CD4-positive, alpha-beta T cell (primary cell): ENCODE measurements around the gene SLC23A3. TPM values are rescaled to one million over a fixed set of nuclear protein-coding genes. Genes with fewer than 3 reads are reported as not detected.
A peak's percentile ranks its signal among the peaks of the same experiment; 100 is the strongest.

ENCODE experiments used
- ATAC-seq: fragments of 200-7000 bp; cut with Tn5 transposase; one replicate; pipeline ENCODE4 v1.10.0; 2022; ENCODE audit warnings: mild to moderate bottlenecking; ENCODE audit not compliant: poor library complexity
- CTCF ChIA-PET: fragments of 350-600 bp; sonication (Branson Sonifier 250); formaldehyde crosslinking; loops from one replicate; lab custom pipeline; 2021; ENCODE audit warnings: antibody characterized with exemption, inconsistent platforms; lab: Charles Lee
- POLR2A ChIA-PET: fragments of 350-600 bp; sonication (Branson Sonifier 250); formaldehyde crosslinking; loops from one replicate; lab custom pipeline; 2021; ENCODE audit warnings: antibody characterized with exemption, inconsistent platforms; lab: Charles Lee
- DNase-seq, 14 experiments: peaks; one replicate each; pipeline ENCODE4 v3.0.0-alpha.2; 2013 to 2020; ENCODE audit warnings: mixed read lengths in 2 of 14
- H3K27ac ChIP-seq, 2 donors: one replicate each; pipeline versions ENCODE4 v1.5.1 to v1.7.0; 2013; ENCODE audit warnings: low read length in 2 of 2, low read depth in 1 of 2, mild to moderate bottlenecking in 1 of 2
- H3K27me3 ChIP-seq, 2 experiments: 1 replicate in 1 of 2; 2 replicates in 1 of 2; pipeline versions ENCODE4 v1.6.1 to v1.7.0; 2013; ENCODE audit warnings: low read length in 2 of 2, control low read depth in 1 of 2, mild to moderate bottlenecking in 1 of 2, moderate library complexity in 1 of 2; ENCODE audit not compliant: insufficient read depth in 2 of 2, control insufficient read depth in 1 of 2
- H3K36me3 ChIP-seq: one replicate; pipeline ENCODE4 v1.6.1; 2013; ENCODE audit warnings: low read length, control low read depth; ENCODE audit not compliant: insufficient read depth
- H3K4me1 ChIP-seq: one replicate; pipeline ENCODE4 v1.6.1; 2013; ENCODE audit warnings: low read length, control low read depth; ENCODE audit not compliant: insufficient read depth
- H3K4me3 ChIP-seq: one replicate; pipeline ENCODE4 v1.5.1; 2013; ENCODE audit warnings: mild to moderate bottlenecking, low read length, moderate library complexity
- H3K9me3 ChIP-seq, 2 experiments: 1 replicate in 1 of 2; 2 replicates in 1 of 2; pipeline versions ENCODE4 v1.6.1 to v1.7.0; 2013; ENCODE audit warnings: low read length in 2 of 2, mild to moderate bottlenecking in 2 of 2, control low read depth in 1 of 2, moderate library complexity in 1 of 2; ENCODE audit not compliant: control insufficient read depth in 1 of 2, insufficient read depth in 1 of 2
- H3K27ac Mint-ChIP-seq: one replicate; pipeline ENCODE4 v1.8.0; 2020; ENCODE audit warnings: mixed read lengths
- H3K27me3 Mint-ChIP-seq: one replicate; pipeline ENCODE4 v1.8.0; 2021; ENCODE audit warnings: mixed read lengths
- H3K36me3 Mint-ChIP-seq: one replicate; pipeline ENCODE4 v1.8.0; 2021; ENCODE audit warnings: low read depth, mixed read lengths
- H3K4me1 Mint-ChIP-seq: one replicate; pipeline ENCODE4 v1.8.0; 2021; ENCODE audit warnings: low read depth, mixed read lengths
- H3K4me3 Mint-ChIP-seq: one replicate; pipeline ENCODE4 v1.8.0; 2020; ENCODE audit warnings: mild to moderate bottlenecking, mixed read lengths
- H3K9me3 Mint-ChIP-seq: one replicate; pipeline ENCODE4 v1.8.0; 2020; ENCODE audit warnings: mixed read lengths
- intact Hi-C, 2 experiments: fragments of 100-400 bp; cut with DNase I in 1 of 2; cut with micrococcal nuclease in 1 of 2; formaldehyde crosslinking; loops; one replicate each; pipeline versions ENCODE4 v1.15.1 to v1.9.0; 2023 to 2025; cut with DNase I, micrococcal nuclease
- total RNA-seq, 174 experiments: library from RNA in 2 of 174; stranded (reverse) in 2 of 174; gene quantifications; one replicate each; pipeline ENCODE4 v1.2.3 and lab custom pipeline; 2021 to 2026
- TF ChIP-seq, protein P1 (sequence below): fragments of 200-600 bp; IDR thresholded peaks from one replicate; pipeline ENCODE4 v1.8.0; 2022; ENCODE audit warnings: antibody characterized with exemption, mild to moderate bottlenecking

The SLC23A3 gene
- total RNA-seq, 2 experiments from 2014 or later = 0.36 to 0.96 TPM

DNA sequence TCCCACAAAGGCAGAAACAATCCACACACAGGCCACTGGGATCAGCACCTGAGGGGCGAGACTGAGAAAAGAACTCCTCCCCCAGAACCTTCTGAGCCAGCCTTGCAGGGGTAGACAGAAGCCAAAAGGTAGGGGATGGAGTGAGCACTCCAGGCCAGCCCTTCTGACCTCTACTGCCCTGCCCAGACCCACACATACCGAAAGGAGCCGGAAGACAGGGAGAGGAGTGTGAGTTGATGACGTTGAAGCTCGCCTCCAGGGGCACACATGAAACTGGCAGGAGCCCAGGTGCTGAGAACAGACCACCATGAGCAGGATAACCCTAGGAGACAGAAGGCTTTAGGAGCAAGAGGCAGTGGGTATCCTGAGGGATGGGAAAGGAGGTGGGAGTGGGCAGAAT is 1.8 kb downstream of the SLC23A3 start:
- H3K4me1 Mint-ChIP-seq = peaks cover 12% of the 10 kb centered on the region
- intact Hi-C loops = no loop called here
- H3K4me1 ChIP-seq = peaks cover 10% of the 10 kb centered on the region
- TF ChIP-seq, protein P1, sequence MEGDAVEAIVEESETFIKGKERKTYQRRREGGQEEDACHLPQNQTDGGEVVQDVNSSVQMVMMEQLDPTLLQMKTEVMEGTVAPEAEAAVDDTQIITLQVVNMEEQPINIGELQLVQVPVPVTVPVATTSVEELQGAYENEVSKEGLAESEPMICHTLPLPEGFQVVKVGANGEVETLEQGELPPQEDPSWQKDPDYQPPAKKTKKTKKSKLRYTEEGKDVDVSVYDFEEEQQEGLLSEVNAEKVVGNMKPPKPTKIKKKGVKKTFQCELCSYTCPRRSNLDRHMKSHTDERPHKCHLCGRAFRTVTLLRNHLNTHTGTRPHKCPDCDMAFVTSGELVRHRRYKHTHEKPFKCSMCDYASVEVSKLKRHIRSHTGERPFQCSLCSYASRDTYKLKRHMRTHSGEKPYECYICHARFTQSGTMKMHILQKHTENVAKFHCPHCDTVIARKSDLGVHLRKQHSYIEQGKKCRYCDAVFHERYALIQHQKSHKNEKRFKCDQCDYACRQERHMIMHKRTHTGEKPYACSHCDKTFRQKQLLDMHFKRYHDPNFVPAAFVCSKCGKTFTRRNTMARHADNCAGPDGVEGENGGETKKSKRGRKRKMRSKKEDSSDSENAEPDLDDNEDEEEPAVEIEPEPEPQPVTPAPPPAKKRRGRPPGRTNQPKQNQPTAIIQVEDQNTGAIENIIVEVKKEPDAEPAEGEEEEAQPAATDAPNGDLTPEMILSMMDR = no peak
- H3K27me3 Mint-ChIP-seq = no peaks in the 10 kb centered on the region
- ChIA-PET POLR2A (no interaction called here), CTCF (no interaction called here)
- DNase-seq (no peak), ATAC-seq (no peak)
- no peak overlapping the region for H3K27ac Mint-ChIP-seq
- H3K27ac ChIP-seq = no peak overlapping the region
- peaks cover 15% of the 10 kb centered on the region for H3K36me3 ChIP-seq
- no peaks in the 10 kb centered on the region for H3K27me3 ChIP-seq
- no peak overlapping the region for H3K4me3 ChIP-seq
- peaks cover 24% of the 10 kb centered on the region for H3K36me3 Mint-ChIP-seq
- no peaks in the 10 kb centered on the region for H3K9me3 Mint-ChIP-seq
- no peaks in the 10 kb centered on the region for H3K9me3 ChIP-seq
- no peak overlapping the region for H3K4me3 Mint-ChIP-seq

DNA sequence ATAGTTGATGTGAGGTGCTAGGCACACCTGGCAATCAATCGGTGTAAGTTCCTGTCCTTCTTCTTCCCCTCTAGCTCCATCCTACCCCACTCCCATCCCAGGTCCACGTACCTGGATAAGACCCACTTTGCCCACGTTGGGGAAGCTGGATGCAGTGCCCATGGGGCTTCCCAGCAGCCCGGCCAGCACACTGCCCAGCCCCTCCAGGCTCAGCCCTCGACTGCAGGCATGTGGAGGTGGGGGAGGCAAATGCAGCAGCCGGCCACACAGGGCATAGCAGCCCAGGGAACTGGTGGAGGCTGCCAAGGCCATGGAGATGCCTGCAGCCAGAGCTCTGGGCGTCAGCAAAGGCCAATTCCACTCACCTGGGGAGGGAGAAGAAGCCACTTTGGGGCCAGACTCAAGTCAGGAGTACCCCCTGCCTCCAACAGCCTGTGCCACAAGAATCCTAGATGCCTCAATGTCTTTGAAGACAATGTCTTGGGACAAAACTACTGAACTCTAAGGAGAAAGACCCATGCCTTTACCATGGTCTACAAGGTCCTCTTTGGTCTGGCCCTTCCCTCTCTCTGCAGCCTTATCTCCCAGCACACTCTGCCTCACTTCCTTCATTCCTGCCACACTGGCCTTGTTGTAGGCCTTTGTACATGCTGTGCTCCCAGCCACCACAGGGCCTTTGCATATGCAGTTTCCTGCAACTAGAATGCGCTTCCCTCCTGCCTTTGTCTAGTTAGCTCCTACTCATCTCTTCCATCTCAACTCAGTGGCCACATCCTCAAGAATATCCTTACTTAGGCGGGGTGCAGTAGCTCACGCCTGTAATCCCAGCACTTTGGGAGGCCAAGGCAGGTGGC is 4.5 kb downstream of the SLC23A3 start:
- ChIA-PET CTCF (interaction anchor here (1.0 kb wide), 1 partner anchor 113 kb away, joined by 3 read pairs; no protein-coding TSS in a partner anchor), POLR2A (interaction anchor here (0.8 to 1.3 kb wide), 3 partner anchors 11 to 130 kb away, joined by 3 to 6 read pairs (median 5); partner anchors contain the start of genes CNPPD1 and ZFAND2B)
- ATAC-seq (no peak), DNase-seq (no peak)
- Histone ChIP-seq H3K27ac (no peak overlapping the region), H3K4me3 (no peak overlapping the region), H3K4me1 (peaks cover 8% of the 10 kb centered on the region), H3K36me3 (peaks cover 2% of the 10 kb centered on the region), H3K27me3 (no peaks in the 10 kb centered on the region), H3K9me3 (no peaks in the 10 kb centered on the region)
- H3K9me3 Mint-ChIP-seq = no peaks in the 10 kb centered on the region
- TF ChIP-seq, protein P1 = no peak
- intact Hi-C loops = no loop called here
- peaks cover 11% of the 10 kb centered on the region for H3K4me1 Mint-ChIP-seq
- H3K36me3 Mint-ChIP-seq = peaks cover 4% of the 10 kb centered on the region
- no peak overlapping the region for H3K27ac Mint-ChIP-seq
- no peaks in the 10 kb centered on the region for H3K27me3 Mint-ChIP-seq
- no peak overlapping the region for H3K4me3 Mint-ChIP-seq

GRCh38 chr2:219163156-219163555 is 6.7 kb downstream of the SLC23A3 start:
- intact Hi-C loops = loop anchor here in 1 of 2 experiments (5.0 kb wide), 1 partner anchor 224 kb away; the partner anchor contains the start of gene DNPEP
- POLR2A ChIA-PET = no interaction called here
- no peaks in the 10 kb centered on the region for H3K27me3 Mint-ChIP-seq

More at GRCh38 chr2:219163156-219163555, 6.7 kb downstream of the SLC23A3 start:
- Mint-ChIP-seq H3K4me3 (peak overlapping the region; percentile 8), H3K4me1 (peaks cover 24% of the 10 kb centered on the region), H3K27ac (no peak overlapping the region), H3K9me3 (no peaks in the 10 kb centered on the region), H3K36me3 (peaks cover 13% of the 10 kb centered on the region)
- Histone ChIP-seq H3K36me3 (peaks cover 3% of the 10 kb centered on the region), H3K27me3 (no peaks in the 10 kb centered on the region), H3K9me3 (no peaks in the 10 kb centered on the region), H3K4me3 (no peak overlapping the region), H3K27ac (no peak overlapping the region), H3K4me1 (peaks cover 17% of the 10 kb centered on the region)
- CTCF ChIA-PET = no interaction called here
- no peak for DNase-seq
- TF ChIP-seq, protein P1 = no peak
- no peak for ATAC-seq
